HCT116 (cell line): ENCODE data around the gene PAGR1. TPM values are rescaled to one million over a fixed set of nuclear protein-coding genes. Genes with fewer than 3 reads are reported as not detected.

Experiments
- ATAC-seq: fragments of 200-7000 bp; cut with Tn5 transposase; 2 replicates; pipeline ENCODE4 v1.9.1; 2020; ENCODE audit warnings: mild to moderate bottlenecking, moderate library complexity
- BruUV-seq: library from RNA; stranded (reverse); fragments of 400-500 nt; replicated peaks from 2 replicates; lab custom pipeline; 2021; lab: Mats Ljungman, UMichigan
- CTCF ChIA-PET: fragments of 300-600 bp; sonication (Branson Sonifier 250); formaldehyde crosslinking; loops from one replicate; lab custom pipeline; 2021; ENCODE audit warnings: antibody characterized with exemption; lab: Charles Lee
- POLR2A ChIA-PET: fragments of 300-600, 350-600 bp; sonication (Branson Sonifier 250); formaldehyde crosslinking; loops from one replicate; lab custom pipeline; 2021; ENCODE audit warnings: antibody characterized with exemption; lab: Charles Lee
- RAD21 ChIA-PET, 2 experiments: fragments of 300-600 bp; sonication (Branson Sonifier 250); formaldehyde crosslinking; loops; one replicate each; lab custom pipeline; 2023; ENCODE audit warnings: low total read pairs in 2 of 2; ENCODE audit not compliant: uncharacterized antibody in 2 of 2, unreplicated experiment in 2 of 2, low non-redundant PET in 1 of 2; lab: Charles Lee
- DNase-seq: peaks from one replicate; pipeline ENCODE4 v3.0.0-alpha.2; 2010; ENCODE audit warnings: low read depth, low spot score
- H2AFZ ChIP-seq: fragments of 200-600 bp; shearing (Covaris generic), sonication (generic); 2 replicates; pipeline ENCODE4 v1.6.1; 2017; ENCODE audit warnings: low read depth, mixed run types, mixed read lengths, antibody characterized with exemption, low read length; ENCODE audit not compliant: poor library complexity, severe bottlenecking
- H3K27ac ChIP-seq: 2 replicates; pipeline ENCODE4 v1.5.1; 2012; ENCODE audit warnings: low read depth, low read length
- H3K27me3 ChIP-seq: fragments of 200-600 bp; sonication (generic); 2 replicates; pipeline ENCODE4 v1.6.1; 2016; ENCODE audit warnings: mixed run types, low read length, mixed read lengths; ENCODE audit not compliant: insufficient read depth
- H3K36me3 ChIP-seq, 2 experiments: fragments of 200-500 bp in 1 of 2; fragments of 200-600 bp in 1 of 2; sonication (Bioruptor generic) in 1 of 2; sonication (generic) in 1 of 2; 2 replicates each; pipeline versions ENCODE4 v1.5.1 to v1.6.1; 2014 to 2016; ENCODE audit warnings: low read length in 2 of 2, inconsistent platforms in 1 of 2, mixed read lengths in 1 of 2, mixed run types in 1 of 2; ENCODE audit not compliant: insufficient read depth in 2 of 2, control insufficient read depth in 1 of 2
- H3K4me1 ChIP-seq, 2 experiments: fragments of 200-600 bp in 1 of 2; sonication (generic) in 1 of 2; 2 replicates each; pipeline versions ENCODE4 v1.5.1 to v1.6.1; 2012 to 2017; ENCODE audit warnings: low read length in 2 of 2, inconsistent platforms in 1 of 2, mild to moderate bottlenecking in 1 of 2, mixed read lengths in 1 of 2, mixed run types in 1 of 2, moderate library complexity in 1 of 2; ENCODE audit not compliant: insufficient read depth in 2 of 2, control insufficient read depth in 1 of 2
- H3K4me2 ChIP-seq: fragments of 200-600 bp; sonication (generic); 2 replicates; pipeline ENCODE4 v1.6.1; 2017; ENCODE audit warnings: mixed run types, low read length, mixed read lengths
- H3K4me3 ChIP-seq, 2 experiments: fragments of 200-600 bp in 1 of 2; sonication (generic) in 1 of 2; replicated peaks in 1 of 2; 2 replicates each; pipeline ENCODE4 v1.5.1; 2011 to 2016; ENCODE audit warnings: low read length in 2 of 2, control low read depth in 1 of 2, low read depth in 1 of 2, mild to moderate bottlenecking in 1 of 2, mixed read lengths in 1 of 2, mixed run types in 1 of 2
- H3K79me2 ChIP-seq: fragments of 200-600 bp; sonication (generic); 2 replicates; pipeline ENCODE4 v1.6.1; 2017; ENCODE audit warnings: mild to moderate bottlenecking, mixed run types, low read length, moderate library complexity, mixed read lengths; ENCODE audit not compliant: insufficient read depth
- H3K9ac ChIP-seq: fragments of 200-600 bp; sonication (generic); 2 replicates; pipeline ENCODE4 v1.6.1; 2016; ENCODE audit warnings: low read length, mixed read lengths
- H3K9me2 ChIP-seq: fragments of 200-600 bp; sonication (generic), shearing (Covaris generic); 2 replicates; pipeline ENCODE4 v1.6.1; 2017; ENCODE audit warnings: mixed run types, mild to moderate bottlenecking, moderate library complexity; ENCODE audit not compliant: insufficient read depth
- H3K9me3 ChIP-seq, 2 experiments: fragments of 200-500 bp in 1 of 2; fragments of 200-600 bp in 1 of 2; sonication (Bioruptor generic) in 1 of 2; sonication (generic) in 1 of 2; 2 replicates each; pipeline ENCODE4 v1.6.1; 2014 to 2017; ENCODE audit warnings: low read length in 2 of 2, mixed read lengths in 2 of 2, inconsistent platforms in 1 of 2, low read depth in 1 of 2, mild to moderate bottlenecking in 1 of 2, mixed run types in 1 of 2, moderate library complexity in 1 of 2; ENCODE audit not compliant: control insufficient read depth in 1 of 2, insufficient read depth in 1 of 2
- H4K20me1 ChIP-seq: fragments of 200-600 bp; sonication (generic), shearing (Covaris generic); 2 replicates; pipeline ENCODE4 v1.6.1; 2017; ENCODE audit warnings: mixed run types, mild to moderate bottlenecking, moderate library complexity; ENCODE audit not compliant: insufficient read depth
- CBX3 ChIP-seq: IDR thresholded peaks from 2 replicates; pipeline ENCODE4 v1.6.1; 2012; ENCODE audit warnings: low read depth
- CEBPB ChIP-seq: IDR thresholded peaks from 2 replicates; pipeline ENCODE4 v1.6.1; 2012; ENCODE audit warnings: low read depth
- CTCF ChIP-seq, 3 experiments: fragments of 200-600 bp in 1 of 3; sonication (generic) in 1 of 3; IDR thresholded peaks in 2 of 3; conservative IDR thresholded peaks in 1 of 3; 2 replicates each; pipeline ENCODE4 v1.5.1; 2012 to 2017; ENCODE audit warnings: low read depth in 2 of 3, low read length in 2 of 3, antibody characterized with exemption in 1 of 3, borderline replicate concordance in 1 of 3, control low read depth in 1 of 3, mild to moderate bottlenecking in 1 of 3, mixed read lengths in 1 of 3, mixed run types in 1 of 3, moderate library complexity in 1 of 3; ENCODE audit not compliant: insufficient read depth in 1 of 3
- EGR1 ChIP-seq: IDR thresholded peaks from 2 replicates; pipeline ENCODE4 v1.6.1; 2012; ENCODE audit warnings: low read depth
- JUND ChIP-seq: IDR thresholded peaks from 2 replicates; pipeline ENCODE4 v1.6.1; 2012
- POLR2A ChIP-seq: IDR thresholded peaks from 2 replicates; pipeline ENCODE4 v1.7.0; 2011; ENCODE audit warnings: borderline replicate concordance; ENCODE audit not compliant: insufficient read depth, insufficient read length; ENCODE audit errors: extremely low read depth
- POLR2AphosphoS5 ChIP-seq: IDR thresholded peaks from 2 replicates; pipeline ENCODE4 v1.6.1; 2011; ENCODE audit warnings: mild to moderate bottlenecking, low read depth, low read length, moderate library complexity
- RAD21 ChIP-seq: IDR thresholded peaks from 2 replicates; pipeline ENCODE4 v1.6.1; 2012; ENCODE audit warnings: low read depth, mild to moderate bottlenecking
- SIN3A ChIP-seq: IDR thresholded peaks from 2 replicates; pipeline ENCODE4 v1.6.1; 2012; ENCODE audit warnings: low read depth
- SP1 ChIP-seq: IDR thresholded peaks from 2 replicates; pipeline ENCODE4 v1.6.1; 2012; ENCODE audit warnings: low read depth
- SRF ChIP-seq: IDR thresholded peaks from 2 replicates; pipeline ENCODE4 v1.6.1; 2012; ENCODE audit warnings: low read depth
- ZBTB33 ChIP-seq: IDR thresholded peaks from 2 replicates; pipeline ENCODE4 v1.6.1; 2011; ENCODE audit warnings: mild to moderate bottlenecking, low read length, moderate library complexity; ENCODE audit not compliant: insufficient replicate concordance; ENCODE audit errors: extremely low read depth
- ZNF274 ChIP-seq: fragments of 200-500 bp; sonication (Bioruptor generic); IDR thresholded peaks from 2 replicates; pipeline ENCODE4 v1.6.1; 2014; ENCODE audit warnings: mild to moderate bottlenecking, low read depth, low read length, inconsistent platforms
- intact Hi-C: fragments of 100-400 bp; cut with micrococcal nuclease; formaldehyde crosslinking; loops from 2 replicates; pipeline ENCODE4 v1.10.0; 2022
- total RNA-seq: library from RNA; stranded (reverse); gene quantifications from one replicate; pipeline ENCODE4 v1.2.1, GENCODE V29; 2021; ENCODE audit not compliant: unreplicated experiment
- TF ChIP-seq, protein P1 (sequence below): IDR thresholded peaks from 2 replicates; pipeline ENCODE4 v1.6.1; 2012

PAGR1 gene
- total RNA-seq, 1 experiment from 2014 or later, result 28.9 TPM

DNA sequence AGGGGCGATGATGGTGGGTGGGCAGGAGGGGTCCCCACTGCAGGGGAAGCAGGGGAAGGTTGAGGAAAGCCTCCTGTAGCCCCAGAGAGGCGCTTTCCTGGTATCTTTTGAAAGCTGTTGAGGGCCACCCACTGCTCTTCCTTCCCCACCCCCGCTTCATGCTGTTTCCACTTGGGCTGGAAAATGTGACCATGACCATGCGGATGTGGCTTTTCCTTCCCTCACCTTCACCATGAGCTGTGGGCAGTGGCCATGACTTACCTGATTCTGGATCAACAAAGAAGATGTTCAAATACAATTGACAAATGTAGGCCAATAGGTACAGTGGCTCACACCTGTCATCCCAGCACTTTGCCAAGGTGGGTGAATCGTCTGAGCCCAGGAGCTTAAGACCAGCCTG, 18.1 kb downstream of the PAGR1 start:
- intact Hi-C loops, result no loop called here
- Histone ChIP-seq H4K20me1 (no peaks in the 10 kb centered on the region), H3K27me3 (no peaks in the 10 kb centered on the region)
- POLR2A ChIA-PET, result no interaction called here
- TF ChIP-seq SP1, result no peak
- TF ChIP-seq POLR2AphosphoS5, result no peak
- TF ChIP-seq, protein P1, sequence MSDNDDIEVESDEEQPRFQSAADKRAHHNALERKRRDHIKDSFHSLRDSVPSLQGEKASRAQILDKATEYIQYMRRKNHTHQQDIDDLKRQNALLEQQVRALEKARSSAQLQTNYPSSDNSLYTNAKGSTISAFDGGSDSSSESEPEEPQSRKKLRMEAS, result no peak
- no peak for TF ChIP-seq SRF
- no peak for TF ChIP-seq CTCF (IDR thresholded peaks at IDR 0.05 in 2 of 3, conservative IDR thresholded peaks at IDR 0.05 in 1 of 3; ENCODE audit: borderline replicate concordance in 1 of 3, insufficient read depth in 1 of 3, low read depth in 2 of 3, low read length in 2 of 3)
- TF ChIP-seq CBX3, result no peak
- no peak for TF ChIP-seq POLR2A
- no peak for TF ChIP-seq ZBTB33
- no peak for TF ChIP-seq EGR1
- TF ChIP-seq CEBPB, result no peak
- no peak for TF ChIP-seq JUND
- TF ChIP-seq ZNF274, result no peak
- no peak for TF ChIP-seq SIN3A
- no peak for TF ChIP-seq RAD21
- TF ChIP-seq, all 23 proteins: peak for 0
- no TSS peak for BruUV-seq
- Histone ChIP-seq H2AFZ (no peak overlapping the region), H3K9ac (no peak overlapping the region), H3K79me2 (no peaks in the 10 kb centered on the region), H3K36me3 (peaks cover 2 to 8% of the 10 kb centered on the region in 2 experiments; a peak in 3 of 4 replicates), H3K4me1 (peaks cover 8 to 20% of the 10 kb centered on the region in 2 experiments), H3K9me2 (no peaks in the 10 kb centered on the region), H3K4me3 (no peak overlapping the region), H3K4me2 (no peak overlapping the region), H3K27ac (no peak overlapping the region), H3K9me3 (no peaks in the 10 kb centered on the region)
- no peak for ATAC-seq
- ChIA-PET CTCF (no interaction called here), RAD21 (no interaction called here)
- DNase-seq, result no peak
